ENCODE measurements around the gene CTSH. TPM values are rescaled to one million over a fixed set of nuclear protein-coding genes. Genes with fewer than 3 reads are reported as not detected.
"Not testable (repeated sequence)": the region's sequence is repeated elsewhere in the genome, so short reads cannot be mapped to it uniquely, and the experiment has no call there.

The CTSH gene
- total and polyA plus RNA-seq, 2 experiments from 2014 or later: 1.7 to 5.2 TPM

DNA sequence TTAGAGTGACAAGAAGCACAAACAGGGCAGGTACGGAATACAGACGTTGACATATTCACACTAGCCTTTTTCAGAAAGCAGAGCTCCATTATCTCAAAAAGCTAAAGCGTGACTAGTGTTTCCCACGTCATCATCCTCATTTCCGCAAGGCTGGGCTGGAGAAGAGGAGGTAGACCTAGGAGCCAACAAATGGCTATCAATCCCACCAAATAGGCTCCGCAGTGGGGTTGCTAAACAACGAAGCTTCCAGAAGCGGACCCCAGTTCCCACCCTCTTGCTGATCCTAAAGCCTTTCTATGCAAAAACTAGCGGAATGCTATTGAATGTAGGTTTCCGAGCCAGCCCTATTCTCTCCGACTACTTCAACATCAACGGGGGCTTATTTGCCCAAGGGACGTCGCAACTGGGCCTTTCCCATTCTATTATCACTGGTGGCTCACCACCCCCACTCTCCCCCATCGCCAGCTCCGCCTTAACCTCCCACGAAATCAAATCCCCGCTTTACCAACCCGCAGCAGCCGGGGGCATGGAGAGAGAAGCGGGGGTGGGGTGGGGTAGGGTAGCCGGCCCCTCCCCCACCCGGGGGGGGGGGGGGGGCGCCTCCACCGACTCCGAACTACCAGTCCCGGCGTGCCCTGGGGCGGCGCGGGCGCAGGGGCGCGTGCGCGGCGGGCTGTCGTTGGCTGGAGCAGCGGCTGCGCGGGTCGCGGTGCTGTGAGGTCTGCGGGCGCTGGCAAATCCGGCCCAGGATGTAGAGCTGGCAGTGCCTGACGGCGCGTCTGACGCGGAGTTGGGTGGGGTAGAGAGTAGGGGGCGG, 72.5 kb downstream of the CTSH start, which contains the start of gene MORF4L1:
MORF4L1 (plus strand) TSS at position 736 of the 817 bp plus-strand sequence. CDS start 128 bp downstream, outside the sequence.
- Histone ChIP-seq H3K9me2 (ENCODE audit: insufficient read depth) (no peaks in the 10 kb centered on the region), H3K4me1 (ENCODE audit: insufficient read depth) (peaks cover 28% of the 10 kb centered on the region), H3K9ac (peak within 1 kb of the TSS; percentile 99), H3K4me2 (ENCODE audit: unreplicated experiment) (peak within 1 kb of the TSS; percentile 92), H3K9me3 (ENCODE audit: low read depth) (no peaks in the 10 kb centered on the region), H3K79me2 (ENCODE audit: insufficient read depth) (peaks cover 42% of the 10 kb centered on the region), H3K4me3 (peak within 1 kb of the TSS; percentile 99), H3K27me3 (replicated peaks; ENCODE audit: insufficient read depth) (no peaks in the 10 kb centered on the region), H3F3A (ENCODE audit: insufficient read depth) (peaks cover 30% of the 10 kb centered on the region), H3K36me3 (ENCODE audit: low read depth) (no peaks in the 10 kb centered on the region), H3K27ac (peak within 1 kb of the TSS; percentile 99), H4K20me1 (ENCODE audit: insufficient read depth) (peaks cover 15% of the 10 kb centered on the region), H2AFZ (peak within 1 kb of the TSS; percentile 97)
- no peak for TF ChIP-seq EZH2 (IDR thresholded peaks at IDR 0.05; ENCODE audit: insufficient read depth, poor library complexity, severe bottlenecking)
- TF ChIP-seq EZH2phosphoT487 (IDR thresholded peaks at IDR 0.05; ENCODE audit: insufficient read depth, low read depth): no peak
- in situ Hi-C loops (cut with MboI): no loop called here
- 3 to 4% methylated on average over 28 to 34 of the region's 52 CpGs for WGBS, 2 experiments (ENCODE audit: low coverage in 1 of 2, low lambda C conversion rate in 2 of 2, missing lambda C conversion rate in 2 of 2)
- peak; percentile 98 for DNase-seq

DNA sequence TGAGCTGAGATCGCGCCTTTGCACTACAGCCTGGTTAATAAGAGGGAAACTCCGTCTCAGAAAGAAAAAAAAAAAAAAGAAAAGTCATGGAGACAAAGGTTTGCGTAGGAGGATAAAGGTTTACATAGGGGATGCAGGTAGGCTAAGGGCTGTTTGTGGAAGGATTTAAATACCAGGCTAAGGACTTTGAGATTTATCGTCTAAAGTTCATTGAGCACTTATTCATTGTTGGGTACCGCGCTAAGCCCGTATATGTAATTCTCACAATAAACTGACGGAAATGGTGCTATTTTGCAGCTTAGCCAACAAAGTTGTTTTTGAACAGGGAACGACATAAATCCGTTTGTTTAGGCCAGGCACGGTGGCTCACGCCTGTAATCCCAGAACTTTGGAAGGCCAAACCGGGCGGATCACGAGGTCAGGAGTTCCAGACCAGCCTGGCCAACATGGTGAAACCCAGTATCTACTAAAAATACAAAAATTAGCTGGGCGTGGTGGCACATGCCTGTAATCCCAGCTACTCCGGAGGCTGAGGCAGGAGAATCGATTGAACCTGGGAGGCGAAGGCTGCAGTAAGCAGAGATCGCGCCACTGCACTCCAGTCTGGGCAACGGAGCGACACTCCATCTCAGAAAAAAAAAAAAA, 73.2 kb downstream of the CTSH start:
- H3K9me2 ChIP-seq (ENCODE audit: insufficient read depth); H3K36me3 ChIP-seq (ENCODE audit: low read depth); DNase-seq; H3K9me3 ChIP-seq (ENCODE audit: low read depth); H3K27me3 ChIP-seq (replicated peaks; ENCODE audit: insufficient read depth); in situ Hi-C loops (cut with MboI): not testable (repeated sequence)
- Histone ChIP-seq H3K79me2 (ENCODE audit: insufficient read depth) (peaks cover 34% of the 10 kb centered on the region), H3K4me1 (ENCODE audit: insufficient read depth) (peaks cover 22% of the 10 kb centered on the region), H4K20me1 (ENCODE audit: insufficient read depth) (peaks cover 12% of the 10 kb centered on the region), H2AFZ (peak overlapping the region; percentile 97), H3F3A (ENCODE audit: insufficient read depth) (peaks cover 27% of the 10 kb centered on the region), H3K4me3 (peak overlapping the region; percentile 66), H3K9ac (peak overlapping the region; percentile 99), H3K27ac (peak overlapping the region; percentile 99), H3K4me2 (ENCODE audit: unreplicated experiment) (peak overlapping the region; percentile 89)
- 71 to 72% methylated on average over 24 of the region's 24 CpGs for WGBS, 2 experiments (ENCODE audit: low coverage in 1 of 2, low lambda C conversion rate in 2 of 2, missing lambda C conversion rate in 2 of 2)

Small RNAs within 50 kb of the gene (small RNA-seq; reads per million reads assigned to genes)
- gene RNU6-415P (ENCODE audit: low read depth, low replicate concordance): not detected

Other genes with a start within 250 kb of the CTSH start
- gene ADAMTS7, start 133.6 kb downstream of the CTSH start, total RNA-seq (2014; rRNA removed; shearing (Covaris generic)): 2.4 and 4.8 TPM in 2 replicates
- gene ADAMTS7, start 133.6 kb downstream of the CTSH start, polyA plus RNA-seq (2016; fragmentation: Nextera tagmentation; extraction: Ambion mirVana): 0.70 and 0.89 TPM in 2 replicates
- 302 and 388 TPM in 2 replicates for gene MORF4L1, start 72.2 kb downstream of the CTSH start, total RNA-seq (2014; rRNA removed; shearing (Covaris generic))
- gene MORF4L1, start 72.2 kb downstream of the CTSH start, polyA plus RNA-seq (2016; fragmentation: Nextera tagmentation; extraction: Ambion mirVana): 357 and 358 TPM in 2 replicates
- gene RASGRF1, start 145.7 kb upstream of the CTSH start, total RNA-seq (2014; rRNA removed; shearing (Covaris generic)): not detected in 2 replicates
- not detected in 2 replicates for gene RASGRF1, start 145.7 kb upstream of the CTSH start, polyA plus RNA-seq (2016; fragmentation: Nextera tagmentation; extraction: Ambion mirVana)

Data from GM23248 (cell line).